Activated CD4-positive, alpha-beta memory T cell treated with anti-CD3 and anti-CD28 coated beads, Interleukin-2, amount 10 ng/mL, durations not matched to agents 7 days and 5 days (primary cell): Measurements from ENCODE around the gene APC2. TPM values are rescaled to one million over a fixed set of nuclear protein-coding genes. Genes with fewer than 3 reads are reported as not detected.

Source experiments
- CTCF ChIA-PET: fragments of 350-600 bp; sonication (Branson Sonifier 250); formaldehyde crosslinking; loops from one replicate; lab custom pipeline; 2021; ENCODE audit warnings: antibody characterized with exemption, inconsistent platforms; lab: Charles Lee
- POLR2A ChIA-PET: fragments of 350-600 bp; sonication (Branson Sonifier 250); formaldehyde crosslinking; loops from one replicate; lab custom pipeline; 2021; ENCODE audit warnings: antibody characterized with exemption; lab: Charles Lee
- DNase-seq: peaks from one replicate; pipeline ENCODE4 v3.0.0-alpha.2; 2020
- H3K27ac Mint-ChIP-seq: one replicate; pipeline ENCODE4 v1.8.0; 2021; ENCODE audit warnings: mild to moderate bottlenecking, mixed read lengths
- H3K27me3 Mint-ChIP-seq: one replicate; pipeline ENCODE4 v1.8.0; 2021; ENCODE audit warnings: mixed read lengths
- H3K36me3 Mint-ChIP-seq: one replicate; pipeline ENCODE4 v1.8.0; 2021; ENCODE audit warnings: low read depth, mixed read lengths
- H3K4me1 Mint-ChIP-seq: one replicate; pipeline ENCODE4 v1.8.0; 2021; ENCODE audit warnings: mixed read lengths
- H3K4me3 Mint-ChIP-seq: one replicate; pipeline ENCODE4 v1.8.0; 2021; ENCODE audit warnings: mild to moderate bottlenecking, mixed read lengths
- H3K9me3 Mint-ChIP-seq: one replicate; pipeline ENCODE4 v1.8.0; 2021; ENCODE audit warnings: mixed read lengths
- total RNA-seq, 2 experiments: library from RNA; stranded (reverse); gene quantifications; one replicate each; pipeline ENCODE4 v1.2.3, GENCODE V29; 2021

Gene APC2
- total RNA-seq, 2 experiments from 2014 or later = 0.03 TPM; not detected in 1

GRCh38 chr19:1410136-1410786 lies 39.7 kb upstream of the APC2 start:
- Mint-ChIP-seq H3K9me3 (no peaks in the 10 kb centered on the region), H3K27me3 (no peaks in the 10 kb centered on the region), H3K36me3 (peaks cover 30% of the 10 kb centered on the region), H3K4me1 (peaks cover 63% of the 10 kb centered on the region), H3K4me3 (peak overlapping the region; percentile 92), H3K27ac (peak overlapping the region; percentile 96)
- DNase-seq = peak; percentile 41
- ChIA-PET POLR2A (interaction anchor here (0.6 to 1.7 kb wide), 8 partner anchors 9 to 445 kb away, joined by 3 to 10 read pairs (median 4); partner anchors contain the start of gene CIRBP), CTCF (no interaction called here)

- CTCF ChIA-PET = no interaction called here
These were observed 39.1 kb upstream of the APC2 start for GRCh38 chr19:1410789-1411188.

GRCh38 chr19:1411255-1412191 lies 38.4 kb upstream of the APC2 start:
- H3K4me1 Mint-ChIP-seq = peaks cover 71% of the 10 kb centered on the region
- DNase-seq = peak; percentile 74

More at GRCh38 chr19:1410789-1411188, 39.1 kb upstream of the APC2 start:
- H3K36me3 Mint-ChIP-seq = peaks cover 34% of the 10 kb centered on the region
- no peaks in the 10 kb centered on the region for H3K27me3 Mint-ChIP-seq
- H3K27ac Mint-ChIP-seq = peak overlapping the region; percentile 96
- no peak for DNase-seq
- POLR2A ChIA-PET = interaction anchor here (1.0 to 1.4 kb wide), 3 partner anchors 8 to 383 kb away, joined by 3 to 4 read pairs (median 4); no protein-coding TSS in a partner anchor
- peak overlapping the region; percentile 92 for H3K4me3 Mint-ChIP-seq
- no peaks in the 10 kb centered on the region for H3K9me3 Mint-ChIP-seq
- H3K4me1 Mint-ChIP-seq = peaks cover 68% of the 10 kb centered on the region

GRCh38 chr19:1412323-1412923 lies 37.5 kb upstream of the APC2 start:
- peak overlapping the region; percentile 96 for H3K27ac Mint-ChIP-seq
- H3K9me3 Mint-ChIP-seq = no peaks in the 10 kb centered on the region
- ChIA-PET POLR2A (interaction anchor here (0.5 to 1.6 kb wide), 6 partner anchors 24 to 220 kb away, joined by 3 to 8 read pairs (median 3); partner anchors contain the start of gene CIRBP), CTCF (interaction anchor here (1.4 to 2.1 kb wide), 2 partner anchors 33 to 168 kb away, joined by 3 to 7 read pairs; no protein-coding TSS in a partner anchor)
- no peaks in the 10 kb centered on the region for H3K27me3 Mint-ChIP-seq
- peaks cover 66% of the 10 kb centered on the region for H3K4me1 Mint-ChIP-seq
- no peak for DNase-seq
- peaks cover 39% of the 10 kb centered on the region for H3K36me3 Mint-ChIP-seq
- no peak overlapping the region for H3K4me3 Mint-ChIP-seq

More at GRCh38 chr19:1411255-1412191, 38.4 kb upstream of the APC2 start:
- peak overlapping the region; percentile 96 for H3K27ac Mint-ChIP-seq
- POLR2A ChIA-PET = interaction anchor here (0.6 to 1.6 kb wide), 4 partner anchors 25 to 384 kb away, joined by 3 to 8 read pairs (median 4); partner anchors contain the start of gene CIRBP
- CTCF ChIA-PET = interaction anchor here (0.6 kb wide), 1 partner anchor 79 kb away, joined by 3 read pairs; the partner anchor contains the start of gene REEP6
- peak overlapping the region; percentile 35 for H3K4me3 Mint-ChIP-seq
- no peaks in the 10 kb centered on the region for H3K9me3 Mint-ChIP-seq
- H3K27me3 Mint-ChIP-seq = no peaks in the 10 kb centered on the region
- peaks cover 35% of the 10 kb centered on the region for H3K36me3 Mint-ChIP-seq

GRCh38 chr19:1412995-1413800 lies 36.7 kb upstream of the APC2 start:
- Mint-ChIP-seq H3K36me3 (peaks cover 45% of the 10 kb centered on the region), H3K9me3 (no peaks in the 10 kb centered on the region), H3K4me3 (no peak overlapping the region), H3K27ac (peak overlapping the region; percentile 56), H3K4me1 (peaks cover 68% of the 10 kb centered on the region), H3K27me3 (no peaks in the 10 kb centered on the region)
- no peak for DNase-seq
- POLR2A ChIA-PET = interaction anchor here (0.6 to 1.7 kb wide), 7 partner anchors 16 to 499 kb away, joined by 3 to 8 read pairs (median 3); partner anchors contain the start of gene CIRBP
- CTCF ChIA-PET = interaction anchor here (0.9 to 2.1 kb wide), 3 partner anchors 31 to 169 kb away, joined by 3 to 7 read pairs (median 4); no protein-coding TSS in a partner anchor

GRCh38 chr19:1416014-1416841 lies 33.7 kb upstream of the APC2 start:
- no peak overlapping the region for H3K4me3 Mint-ChIP-seq
- CTCF ChIA-PET = no interaction called here
- peak overlapping the region; percentile 57 for H3K27ac Mint-ChIP-seq
- no peaks in the 10 kb centered on the region for H3K27me3 Mint-ChIP-seq
- H3K9me3 Mint-ChIP-seq = no peaks in the 10 kb centered on the region
- POLR2A ChIA-PET = interaction anchor here (0.7 to 1.3 kb wide), 3 partner anchors 13 to 283 kb away, joined by 3 to 4 read pairs (median 4); no protein-coding TSS in a partner anchor
- H3K36me3 Mint-ChIP-seq = peaks cover 41% of the 10 kb centered on the region
- peaks cover 43% of the 10 kb centered on the region for H3K4me1 Mint-ChIP-seq
- no peak for DNase-seq

- CTCF ChIA-PET = no interaction called here
- no peak overlapping the region for H3K4me3 Mint-ChIP-seq
- no peak overlapping the region for H3K27ac Mint-ChIP-seq
- H3K9me3 Mint-ChIP-seq = no peaks in the 10 kb centered on the region
- DNase-seq = no peak
- peaks cover 41% of the 10 kb centered on the region for H3K36me3 Mint-ChIP-seq
- H3K4me1 Mint-ChIP-seq = peaks cover 34% of the 10 kb centered on the region
- H3K27me3 Mint-ChIP-seq = no peaks in the 10 kb centered on the region
- POLR2A ChIA-PET = interaction anchor here (1.3 kb wide), 1 partner anchor 12 kb away, joined by 4 read pairs; no protein-coding TSS in a partner anchor
These were observed 32.8 kb upstream of the APC2 start for GRCh38 chr19:1417145-1417544.

GRCh38 chr19:1417681-1418495 lies 32.0 kb upstream of the APC2 start:
- H3K9me3 Mint-ChIP-seq = no peaks in the 10 kb centered on the region
- ChIA-PET POLR2A (no interaction called here), CTCF (no interaction called here)
- H3K27ac Mint-ChIP-seq = no peak overlapping the region
- H3K36me3 Mint-ChIP-seq = peaks cover 49% of the 10 kb centered on the region
- H3K4me3 Mint-ChIP-seq = no peak overlapping the region
- H3K4me1 Mint-ChIP-seq = peaks cover 26% of the 10 kb centered on the region
- H3K27me3 Mint-ChIP-seq = no peaks in the 10 kb centered on the region
- DNase-seq = no peak

GRCh38 chr19:1418496-1418775 lies 31.5 kb upstream of the APC2 start:
- Mint-ChIP-seq H3K4me3 (no peak overlapping the region), H3K9me3 (no peaks in the 10 kb centered on the region), H3K27ac (no peak overlapping the region), H3K27me3 (no peaks in the 10 kb centered on the region), H3K36me3 (peaks cover 53% of the 10 kb centered on the region), H3K4me1 (peaks cover 21% of the 10 kb centered on the region)
- DNase-seq = no peak
- POLR2A ChIA-PET = interaction anchor here (1.5 kb wide), 1 partner anchor 8 kb away, joined by 3 read pairs; no protein-coding TSS in a partner anchor
- CTCF ChIA-PET = no interaction called here

- ChIA-PET POLR2A (interaction anchor here (1.5 kb wide), 1 partner anchor 9 kb away, joined by 3 read pairs; no protein-coding TSS in a partner anchor), CTCF (no interaction called here)
- H3K9me3 Mint-ChIP-seq = no peaks in the 10 kb centered on the region
- no peak overlapping the region for H3K4me3 Mint-ChIP-seq
- no peak for DNase-seq
- H3K27ac Mint-ChIP-seq = no peak overlapping the region
- H3K36me3 Mint-ChIP-seq = peaks cover 57% of the 10 kb centered on the region
- H3K4me1 Mint-ChIP-seq = peaks cover 19% of the 10 kb centered on the region
- H3K27me3 Mint-ChIP-seq = no peaks in the 10 kb centered on the region
These were observed 30.8 kb upstream of the APC2 start for GRCh38 chr19:1418951-1419738.
